Measurements from ENCODE around the gene UVRAG. TPM values are rescaled to one million over a fixed set of nuclear protein-coding genes. Genes with fewer than 3 reads are reported as not detected.

Gene UVRAG
- 20.0 TPM for total RNA-seq
- polyA plus RNA-seq, result 21.8 TPM
- long read RNA-seq, donor 1, full-length matches to known transcripts, result 1 of 1 reads
- long read RNA-seq, donor 1, partial matches to known transcripts, result 0 of 1 reads
- long read RNA-seq, donor 1, other reads (novel, unspliced or antisense), result 0 of 1 reads
- long read RNA-seq, donor 2, result 0 reads
- long read RNA-seq, donor 3, full-length matches to known transcripts, result 2 of 2 reads
- long read RNA-seq, donor 3, partial matches to known transcripts, result 0 of 2 reads
- long read RNA-seq, donor 3, other reads (novel, unspliced or antisense), result 0 of 2 reads
- long read RNA-seq, donor 4, result 0 reads
- long read RNA-seq, donor 5, full-length matches to known transcripts, result 4 of 12 reads
- long read RNA-seq, donor 5, partial matches to known transcripts, result 8 of 12 reads
- long read RNA-seq, donor 5, other reads (novel, unspliced or antisense), result 0 of 12 reads
- long read RNA-seq, donor 6, full-length matches to known transcripts, result 7 of 7 reads
- long read RNA-seq, donor 6, partial matches to known transcripts, result 0 of 7 reads
- long read RNA-seq, donor 6, other reads (novel, unspliced or antisense), result 0 of 7 reads
- long read RNA-seq, donor 7, full-length matches to known transcripts, result 3 of 3 reads
- long read RNA-seq, donor 7, partial matches to known transcripts, result 0 of 3 reads
- long read RNA-seq, donor 7, other reads (novel, unspliced or antisense), result 0 of 3 reads
- long read RNA-seq, donor 8, full-length matches to known transcripts, result 1 of 1 reads
- long read RNA-seq, donor 8, partial matches to known transcripts, result 0 of 1 reads
- long read RNA-seq, donor 8, other reads (novel, unspliced or antisense), result 0 of 1 reads
- long read RNA-seq, donor 9, full-length matches to known transcripts, result 2 of 2 reads
- long read RNA-seq, donor 9, partial matches to known transcripts, result 0 of 2 reads
- long read RNA-seq, donor 9, other reads (novel, unspliced or antisense), result 0 of 2 reads
- long read RNA-seq, donor 10, full-length matches to known transcripts, result 2 of 2 reads
- long read RNA-seq, donor 10, partial matches to known transcripts, result 0 of 2 reads
- long read RNA-seq, donor 10, other reads (novel, unspliced or antisense), result 0 of 2 reads

DNA sequence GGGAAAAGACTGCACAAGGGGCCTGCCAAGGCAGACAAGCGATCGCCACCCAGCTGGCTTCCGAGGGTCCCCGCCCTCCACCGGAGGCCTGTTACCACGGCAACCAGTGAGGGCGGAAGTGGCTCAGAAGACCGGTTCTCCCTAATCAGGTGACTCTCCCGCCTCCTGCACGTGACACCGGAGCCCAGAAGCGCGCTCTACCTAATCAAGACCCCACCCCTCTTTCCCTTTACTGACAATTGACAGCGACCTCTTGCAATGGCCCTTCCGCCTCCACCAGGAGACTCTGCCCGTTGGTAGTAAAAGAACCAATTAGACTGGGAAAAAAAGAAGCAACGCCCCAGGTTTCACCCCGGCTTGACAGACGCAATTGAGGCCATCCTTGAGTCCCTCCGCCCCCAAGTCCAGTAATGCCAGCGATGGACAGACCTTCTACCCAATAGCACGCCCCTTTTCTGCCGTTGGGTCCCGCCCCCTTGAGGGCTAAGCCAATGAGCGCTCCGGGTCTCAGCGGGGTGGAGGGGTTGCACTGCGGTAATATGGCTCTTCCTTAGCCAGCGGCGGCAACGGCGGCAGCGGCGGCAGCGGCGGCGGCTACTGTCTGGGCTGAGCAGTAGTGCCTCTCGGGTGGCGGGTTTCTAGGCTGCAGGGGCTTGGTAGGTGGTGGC is at the start of gene UVRAG:
UVRAG (plus strand) TSS at position 534 of the 668 bp plus-strand sequence. CDS start 198 bp downstream, outside the sequence.
- H3K27ac ChIP-seq (ENCODE audit: low read depth in 1 of 2, low read length in 1 of 2), result peak within 1 kb of the TSS; percentile 89 to 91
- WGBS, result under 1% methylated on average over 39 of the region's 39 CpGs
- H3K4me1 ChIP-seq (ENCODE audit: control insufficient read depth in 2 of 2, insufficient read depth in 2 of 2, low read length in 2 of 2), result peaks cover 15 to 20% of the 10 kb centered on the region in 2 donors
- peak within 1 kb of the TSS; percentile 82 to 85 for H3K4me3 ChIP-seq (ENCODE audit: low read length in 2 of 2)
- DNase-seq (ENCODE audit: low read depth in 6 of 9, low spot score in 9 of 9), result peak; percentile 96 to 99 (median 98)
- H3K36me3 ChIP-seq (ENCODE audit: control insufficient read depth in 2 of 2, insufficient read depth in 2 of 2, low read length in 1 of 2), result no peaks in the 10 kb centered on the region
- H3K27me3 ChIP-seq (ENCODE audit: control insufficient read depth in 2 of 2, insufficient read depth in 1 of 2, low read length in 1 of 2), result no peaks in the 10 kb centered on the region
- H3K9me3 ChIP-seq (ENCODE audit: control insufficient read depth in 2 of 2, insufficient read depth in 1 of 2, low read length in 1 of 2), result no peaks in the 10 kb centered on the region

DNA sequence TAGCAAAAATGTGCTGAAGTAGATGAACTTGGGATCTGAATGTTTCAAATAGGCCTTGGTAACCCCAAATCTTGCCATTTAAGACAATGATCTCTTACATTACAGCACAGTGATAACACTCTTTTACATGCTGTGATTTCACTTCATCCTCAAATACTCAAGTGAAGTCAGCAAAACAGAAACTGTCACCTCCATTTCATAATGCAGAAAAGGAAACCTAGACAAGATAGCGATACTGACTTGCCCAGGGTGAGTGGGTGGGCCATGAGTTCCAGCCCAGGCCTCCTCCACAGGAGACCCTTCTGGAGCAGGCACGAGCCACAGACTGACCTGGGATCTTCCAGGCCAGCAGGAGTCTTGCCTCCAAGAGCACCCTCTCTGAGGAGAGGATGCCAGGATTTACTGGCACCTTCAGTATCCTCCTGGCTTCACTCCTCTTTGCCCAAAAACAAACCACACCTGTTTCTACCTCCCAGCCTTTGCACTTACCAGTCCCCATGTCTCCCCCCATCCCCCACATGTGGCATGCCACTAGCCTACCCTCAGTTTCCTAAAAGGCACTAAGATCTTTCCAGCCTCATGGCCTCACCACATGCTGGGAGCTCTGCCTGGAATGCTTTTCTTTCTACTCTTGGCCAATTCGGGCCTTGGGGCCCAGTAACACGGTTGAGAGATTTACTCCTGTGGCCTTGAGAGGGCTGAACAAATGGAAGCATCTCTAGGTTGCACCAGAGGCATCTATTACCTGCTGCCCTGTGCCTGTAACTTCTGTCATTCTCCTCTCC is 48.4 kb upstream of the UVRAG start:
- Histone ChIP-seq H3K36me3 (ENCODE audit: control insufficient read depth in 2 of 2, insufficient read depth in 2 of 2, low read length in 1 of 2) (no peaks in the 10 kb centered on the region), H3K27me3 (ENCODE audit: control insufficient read depth in 2 of 2, insufficient read depth in 1 of 2, low read length in 1 of 2) (peaks cover 31 to 41% of the 10 kb centered on the region in 2 donors), H3K4me1 (ENCODE audit: control insufficient read depth in 2 of 2, insufficient read depth in 2 of 2, low read length in 2 of 2) (peaks cover 8 to 17% of the 10 kb centered on the region in 2 donors), H3K9me3 (ENCODE audit: control insufficient read depth in 2 of 2, insufficient read depth in 1 of 2, low read length in 1 of 2) (no peaks in the 10 kb centered on the region), H3K4me3 (ENCODE audit: low read length in 2 of 2) (no peak overlapping the region), H3K27ac (ENCODE audit: low read depth in 1 of 2, low read length in 1 of 2) (no peak overlapping the region)
- 91% methylated on average over 4 of the region's 4 CpGs for WGBS
- no peak for DNase-seq (ENCODE audit: low read depth in 6 of 9, low spot score in 9 of 9)

DNA sequence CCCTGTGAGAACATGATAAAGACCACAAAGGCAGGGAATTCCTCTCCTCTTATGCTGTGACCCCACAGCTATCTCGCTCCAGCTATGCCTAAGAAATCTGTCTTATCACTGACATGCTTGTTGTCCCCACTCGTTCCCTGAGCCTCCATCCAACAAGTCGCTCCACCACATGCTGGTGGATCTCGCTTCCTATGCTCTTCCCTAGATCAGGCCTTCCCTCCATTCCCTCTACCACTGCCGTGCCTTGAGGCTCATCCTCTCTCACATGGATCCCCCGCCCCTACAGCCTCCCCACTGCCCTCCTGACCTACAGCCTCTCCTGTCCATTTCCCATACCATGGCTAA is 47.8 kb upstream of the UVRAG start:
- DNase-seq (ENCODE audit: low read depth in 6 of 9, low spot score in 9 of 9), result no peak
- Histone ChIP-seq H3K4me1 (ENCODE audit: control insufficient read depth in 2 of 2, insufficient read depth in 2 of 2, low read length in 2 of 2) (peaks cover 8 to 17% of the 10 kb centered on the region in 2 donors), H3K9me3 (ENCODE audit: control insufficient read depth in 2 of 2, insufficient read depth in 1 of 2, low read length in 1 of 2) (no peaks in the 10 kb centered on the region), H3K27ac (ENCODE audit: low read depth in 1 of 2, low read length in 1 of 2) (no peak overlapping the region), H3K36me3 (ENCODE audit: control insufficient read depth in 2 of 2, insufficient read depth in 2 of 2, low read length in 1 of 2) (no peaks in the 10 kb centered on the region), H3K27me3 (ENCODE audit: control insufficient read depth in 2 of 2, insufficient read depth in 1 of 2, low read length in 1 of 2) (peaks cover 31 to 41% of the 10 kb centered on the region in 2 donors), H3K4me3 (ENCODE audit: low read length in 2 of 2) (no peak overlapping the region)
- WGBS, result 98% methylated on average over 6 of the region's 6 CpGs

DNA sequence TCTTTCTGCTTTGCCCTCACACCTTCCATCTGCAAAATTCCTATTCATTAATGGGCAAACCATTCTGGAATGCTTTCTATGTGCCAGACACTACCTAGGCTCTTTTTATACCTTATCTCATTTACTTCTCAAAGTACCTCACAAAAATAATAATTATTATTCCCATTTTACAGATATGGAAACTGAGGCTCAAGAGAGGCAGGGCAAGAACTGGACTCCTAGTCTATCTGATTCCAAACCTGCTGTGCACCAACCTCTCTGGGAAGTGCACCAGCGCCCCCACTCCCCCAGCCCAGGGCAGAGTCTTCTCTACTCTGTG is 47.3 kb upstream of the UVRAG start:
- Histone ChIP-seq H3K27me3 (ENCODE audit: control insufficient read depth in 2 of 2, insufficient read depth in 1 of 2, low read length in 1 of 2) (peaks cover 31 to 41% of the 10 kb centered on the region in 2 donors), H3K4me3 (ENCODE audit: low read length in 2 of 2) (no peak overlapping the region), H3K27ac (ENCODE audit: low read depth in 1 of 2, low read length in 1 of 2) (no peak overlapping the region), H3K36me3 (ENCODE audit: control insufficient read depth in 2 of 2, insufficient read depth in 2 of 2, low read length in 1 of 2) (no peaks in the 10 kb centered on the region), H3K9me3 (ENCODE audit: control insufficient read depth in 2 of 2, insufficient read depth in 1 of 2, low read length in 1 of 2) (no peaks in the 10 kb centered on the region), H3K4me1 (ENCODE audit: control insufficient read depth in 2 of 2, insufficient read depth in 2 of 2, low read length in 2 of 2) (peaks cover 8 to 17% of the 10 kb centered on the region in 2 donors)
- 37% methylated on average over 1 of the region's 1 CpG for WGBS
- DNase-seq (ENCODE audit: low read depth in 6 of 9, low spot score in 9 of 9), result no peak

DNA sequence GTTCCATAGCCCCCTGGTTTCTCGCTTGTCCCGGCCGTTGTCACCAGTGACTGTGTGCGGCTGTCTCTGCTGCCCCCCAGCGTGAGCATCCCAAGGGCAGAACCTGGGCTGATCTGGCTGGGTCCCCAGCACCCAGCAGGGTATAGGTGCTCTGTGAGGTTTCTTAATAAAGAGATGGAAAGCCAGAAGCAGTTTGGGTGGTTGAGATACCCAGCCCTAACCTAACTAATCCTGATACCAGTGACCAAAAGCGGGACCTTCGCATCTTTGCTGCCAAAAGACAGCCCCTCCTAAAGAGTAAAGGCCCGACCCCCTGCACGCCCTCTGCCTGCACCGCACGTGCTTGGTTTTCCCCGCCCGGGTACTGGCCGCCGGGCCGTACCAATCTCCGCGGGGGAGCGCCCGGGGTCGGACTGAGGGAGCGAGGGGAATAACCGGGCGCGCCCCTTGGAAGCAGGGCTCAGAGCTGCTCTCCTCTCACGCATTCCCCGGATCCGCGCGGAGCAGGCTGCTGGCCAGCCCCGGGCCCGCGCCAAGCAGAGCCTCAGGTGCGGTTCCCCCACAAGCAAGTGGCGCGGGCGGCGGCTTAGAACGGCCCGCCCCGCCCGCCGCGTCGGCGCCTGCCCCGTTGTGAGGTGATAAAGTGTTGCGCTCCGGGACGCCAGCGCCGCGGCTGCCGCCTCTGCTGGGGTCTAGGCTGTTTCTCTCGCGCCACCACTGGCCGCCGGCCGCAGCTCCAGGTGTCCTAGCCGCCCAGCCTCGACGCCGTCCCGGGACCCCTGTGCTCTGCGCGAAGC is 46.7 kb upstream of the UVRAG start, which contains the start of gene DGAT2:
DGAT2 (plus strand) TSS at position 667 of the 797 bp plus-strand sequence. CDS start 214 bp downstream, outside the sequence.
- Histone ChIP-seq H3K27ac (ENCODE audit: low read depth in 1 of 2, low read length in 1 of 2) (peak within 1 kb of the TSS in 1 of 2 donors; percentile 3), H3K36me3 (ENCODE audit: control insufficient read depth in 2 of 2, insufficient read depth in 2 of 2, low read length in 1 of 2) (no peaks in the 10 kb centered on the region), H3K27me3 (ENCODE audit: control insufficient read depth in 2 of 2, insufficient read depth in 1 of 2, low read length in 1 of 2) (peaks cover 31 to 41% of the 10 kb centered on the region in 2 donors), H3K4me1 (ENCODE audit: control insufficient read depth in 2 of 2, insufficient read depth in 2 of 2, low read length in 2 of 2) (peaks cover 8 to 17% of the 10 kb centered on the region in 2 donors), H3K9me3 (ENCODE audit: control insufficient read depth in 2 of 2, insufficient read depth in 1 of 2, low read length in 1 of 2) (no peaks in the 10 kb centered on the region), H3K4me3 (ENCODE audit: low read length in 2 of 2) (peak within 1 kb of the TSS; percentile 32 to 58)
- peak; percentile 41 to 88 (median 68) for DNase-seq (ENCODE audit: low read depth in 6 of 9, low spot score in 9 of 9)
- WGBS, result 3% methylated on average over 66 of the region's 66 CpGs

DNA sequence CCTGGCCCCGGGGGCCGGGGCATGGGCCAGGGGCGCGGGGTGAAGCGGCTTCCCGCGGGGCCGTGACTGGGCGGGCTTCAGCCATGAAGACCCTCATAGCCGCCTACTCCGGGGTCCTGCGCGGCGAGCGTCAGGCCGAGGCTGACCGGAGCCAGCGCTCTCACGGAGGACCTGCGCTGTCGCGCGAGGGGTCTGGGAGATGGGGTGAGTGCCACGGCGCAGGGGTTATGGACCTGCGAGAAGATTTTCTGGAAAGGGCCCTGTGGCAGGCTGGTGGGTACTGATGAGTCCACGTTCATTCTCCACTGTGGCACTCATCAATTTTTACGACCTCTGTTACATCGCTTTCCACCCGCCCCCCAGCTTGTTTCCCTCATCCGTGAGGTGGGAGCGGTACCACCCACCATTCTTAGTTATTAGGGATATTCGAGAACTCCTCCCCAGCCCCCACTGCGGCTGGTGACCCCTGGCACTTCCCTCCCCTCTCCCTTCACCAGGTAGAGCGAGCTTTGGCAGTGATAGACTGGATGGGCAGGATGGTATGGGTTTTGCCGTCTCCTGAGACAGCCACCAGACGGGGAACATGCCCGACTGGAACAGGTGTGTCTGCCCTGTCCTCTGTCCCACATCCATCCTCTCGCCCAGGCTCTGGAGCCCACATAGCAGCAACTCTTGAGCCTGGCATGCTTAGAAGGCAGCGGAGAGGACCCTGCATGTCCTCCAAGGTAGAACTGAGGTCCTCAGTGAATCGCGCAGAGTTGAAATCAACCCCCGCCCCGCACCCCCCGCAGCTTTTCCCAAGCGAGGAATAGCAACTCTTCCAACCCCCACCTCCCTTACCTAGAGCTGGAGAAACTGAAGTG is 45.9 kb upstream of the UVRAG start:
- Histone ChIP-seq H3K36me3 (ENCODE audit: control insufficient read depth in 2 of 2, insufficient read depth in 2 of 2, low read length in 1 of 2) (no peaks in the 10 kb centered on the region), H3K27ac (ENCODE audit: low read depth in 1 of 2, low read length in 1 of 2) (no peak overlapping the region), H3K4me1 (ENCODE audit: control insufficient read depth in 2 of 2, insufficient read depth in 2 of 2, low read length in 2 of 2) (peaks cover 8 to 17% of the 10 kb centered on the region in 2 donors), H3K4me3 (ENCODE audit: low read length in 2 of 2) (peak overlapping the region; percentile 32 to 58), H3K27me3 (ENCODE audit: control insufficient read depth in 2 of 2, insufficient read depth in 1 of 2, low read length in 1 of 2) (peaks cover 31 to 41% of the 10 kb centered on the region in 2 donors), H3K9me3 (ENCODE audit: control insufficient read depth in 2 of 2, insufficient read depth in 1 of 2, low read length in 1 of 2) (no peaks in the 10 kb centered on the region)
- 23% methylated on average over 46 of the region's 46 CpGs for WGBS
- peak in 1 of 9 donors; percentile 18 for DNase-seq (ENCODE audit: low read depth in 6 of 9, low spot score in 9 of 9)

DNA sequence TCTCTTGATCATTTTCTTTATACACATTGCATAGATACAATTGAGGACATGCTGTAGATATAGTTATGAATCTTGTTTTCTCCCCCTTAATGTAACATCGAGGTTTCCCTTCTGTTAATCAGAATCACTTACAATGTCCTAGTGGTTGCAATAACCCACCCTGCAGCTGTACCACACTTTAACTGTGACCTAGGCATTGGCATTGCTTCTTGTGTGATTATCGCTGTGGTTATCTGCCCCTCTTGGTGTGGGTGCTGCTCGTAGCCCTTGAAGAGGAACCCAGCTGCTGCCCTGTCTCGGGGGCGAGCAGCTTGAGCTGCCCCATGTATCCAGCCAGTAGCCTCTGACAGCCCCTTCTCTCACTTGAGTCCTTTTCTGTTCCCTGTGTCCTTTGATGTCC is 44.9 kb upstream of the UVRAG start:
- Histone ChIP-seq H3K27ac (ENCODE audit: low read depth in 1 of 2, low read length in 1 of 2) (no peak overlapping the region), H3K4me3 (ENCODE audit: low read length in 2 of 2) (no peak overlapping the region)
- 84% methylated on average over 5 of the region's 5 CpGs for WGBS

More for the DNA sequence above, 44.9 kb upstream of the UVRAG start:
- no peaks in the 10 kb centered on the region for H3K9me3 ChIP-seq (ENCODE audit: control insufficient read depth in 2 of 2, insufficient read depth in 1 of 2, low read length in 1 of 2)
- DNase-seq (ENCODE audit: low read depth in 6 of 9, low spot score in 9 of 9), result no peak
- no peaks in the 10 kb centered on the region for H3K36me3 ChIP-seq (ENCODE audit: control insufficient read depth in 2 of 2, insufficient read depth in 2 of 2, low read length in 1 of 2)
- peaks cover 31 to 41% of the 10 kb centered on the region in 2 donors for H3K27me3 ChIP-seq (ENCODE audit: control insufficient read depth in 2 of 2, insufficient read depth in 1 of 2, low read length in 1 of 2)
- H3K4me1 ChIP-seq (ENCODE audit: control insufficient read depth in 2 of 2, insufficient read depth in 2 of 2, low read length in 2 of 2), result peaks cover 8 to 17% of the 10 kb centered on the region in 2 donors

Measured in thymus (tissue), 14 donors.